Activated naive CD4-positive, alpha-beta T cell treated with anti-CD3 and anti-CD28 coated beads, Interleukin-2, amount 10 ng/mL, durations not matched to agents 7 days and 5 days (primary cell): ENCODE results near the gene CASP10.

ENCODE experiments used
- CTCF ChIA-PET: fragments of 350-600 bp; sonication (Branson Sonifier 250); formaldehyde crosslinking; loops from one replicate; lab custom pipeline; 2021; ENCODE audit warnings: antibody characterized with exemption; lab: Charles Lee
- DNase-seq: peaks from one replicate; pipeline ENCODE4 v3.0.0-alpha.2; 2020
- H3K27ac Mint-ChIP-seq: one replicate; pipeline ENCODE4 v1.8.0; 2021; ENCODE audit warnings: mild to moderate bottlenecking, moderate library complexity, mixed read lengths
- H3K27me3 Mint-ChIP-seq: one replicate; pipeline ENCODE4 v1.8.0; 2021; ENCODE audit warnings: mild to moderate bottlenecking, mixed read lengths
- H3K36me3 Mint-ChIP-seq: one replicate; pipeline ENCODE4 v1.8.0; 2021; ENCODE audit warnings: mixed read lengths
- H3K4me1 Mint-ChIP-seq: one replicate; pipeline ENCODE4 v1.8.0; 2021; ENCODE audit warnings: mixed read lengths
- H3K4me3 Mint-ChIP-seq: one replicate; pipeline ENCODE4 v1.8.0; 2021; ENCODE audit warnings: mild to moderate bottlenecking, moderate library complexity, mixed read lengths
- H3K9me3 Mint-ChIP-seq: one replicate; pipeline ENCODE4 v1.8.0; 2021; ENCODE audit warnings: mixed read lengths

CASP10 gene

GRCh38 chr2:201219328-201220096 lies 36.6 kb downstream of the CASP10 start:
- DNase-seq = no peak
- peak overlapping the region; percentile 78 for H3K27ac Mint-ChIP-seq
- H3K9me3 Mint-ChIP-seq = no peaks in the 10 kb centered on the region
- CTCF ChIA-PET = interaction anchor here (0.5 to 6.1 kb wide), 4 partner anchors 11 to 255 kb away, joined by 3 to 32 read pairs (median 12); partner anchors contain the start of gene CASP10
- no peaks in the 10 kb centered on the region for H3K27me3 Mint-ChIP-seq
- peaks cover 56% of the 10 kb centered on the region for H3K36me3 Mint-ChIP-seq
- H3K4me3 Mint-ChIP-seq = no peak overlapping the region
- H3K4me1 Mint-ChIP-seq = peaks cover 56% of the 10 kb centered on the region

GRCh38 chr2:201220102-201220570 lies 37.2 kb downstream of the CASP10 start:
- peak overlapping the region; percentile 78 for H3K27ac Mint-ChIP-seq
- DNase-seq = no peak
- peaks cover 60% of the 10 kb centered on the region for H3K4me1 Mint-ChIP-seq
- no peak overlapping the region for H3K4me3 Mint-ChIP-seq
- no peaks in the 10 kb centered on the region for H3K9me3 Mint-ChIP-seq
- CTCF ChIA-PET = interaction anchor here (0.5 to 6.1 kb wide), 5 partner anchors 10 to 256 kb away, joined by 3 to 32 read pairs (median 7); partner anchors contain the start of gene CASP10
- no peaks in the 10 kb centered on the region for H3K27me3 Mint-ChIP-seq
- H3K36me3 Mint-ChIP-seq = peaks cover 60% of the 10 kb centered on the region

GRCh38 chr2:201223089-201224073 lies 40.4 kb downstream of the CASP10 start:
- no peak overlapping the region for H3K4me3 Mint-ChIP-seq
- peaks cover 48% of the 10 kb centered on the region for H3K36me3 Mint-ChIP-seq

GRCh38 chr2:201228271-201228911 lies 45.5 kb downstream of the CASP10 start:
- H3K27me3 Mint-ChIP-seq = no peaks in the 10 kb centered on the region
- CTCF ChIA-PET = interaction anchor here (0.8 to 3.8 kb wide), 2 partner anchors 46 to 51 kb away, joined by 3 to 40 read pairs; partner anchors contain the start of gene CASP10

More at GRCh38 chr2:201223089-201224073, 40.4 kb downstream of the CASP10 start:
- Mint-ChIP-seq H3K27ac (peak overlapping the region; percentile 73), H3K9me3 (no peaks in the 10 kb centered on the region), H3K27me3 (no peaks in the 10 kb centered on the region), H3K4me1 (peaks cover 70% of the 10 kb centered on the region)
- DNase-seq = no peak
- CTCF ChIA-PET = interaction anchor here (1.7 to 6.1 kb wide), 3 partner anchors 9 to 322 kb away, joined by 4 to 32 read pairs (median 8); partner anchors contain the start of gene CASP10

GRCh38 chr2:201228912-201229290 lies 46.0 kb downstream of the CASP10 start:
- peaks cover 65% of the 10 kb centered on the region for H3K4me1 Mint-ChIP-seq
- H3K27me3 Mint-ChIP-seq = no peaks in the 10 kb centered on the region
- no peaks in the 10 kb centered on the region for H3K9me3 Mint-ChIP-seq
- DNase-seq = peak; percentile 49
- peak overlapping the region; percentile 90 for H3K27ac Mint-ChIP-seq
- CTCF ChIA-PET = interaction anchor here (0.6 to 3.8 kb wide), 6 partner anchors 34 to 1048 kb away, joined by 3 to 40 read pairs (median 6); partner anchors contain the start of gene CASP10
- H3K4me3 Mint-ChIP-seq = peak overlapping the region; percentile 59
- peaks cover 12% of the 10 kb centered on the region for H3K36me3 Mint-ChIP-seq

More at GRCh38 chr2:201228271-201228911, 45.5 kb downstream of the CASP10 start:
- DNase-seq = no peak
- Mint-ChIP-seq H3K4me3 (no peak overlapping the region), H3K4me1 (peaks cover 69% of the 10 kb centered on the region), H3K9me3 (no peaks in the 10 kb centered on the region), H3K36me3 (peaks cover 10% of the 10 kb centered on the region), H3K27ac (peak overlapping the region; percentile 90)

GRCh38 chr2:201231781-201232466 lies 49.0 kb downstream of the CASP10 start:
- peak overlapping the region; percentile 98 for H3K4me3 Mint-ChIP-seq
- peak overlapping the region; percentile 97 for H3K27ac Mint-ChIP-seq
- peaks cover 22% of the 10 kb centered on the region for H3K36me3 Mint-ChIP-seq
- CTCF ChIA-PET = interaction anchor here (0.5 to 4.4 kb wide), 46 partner anchors 9 to 628 kb away, joined by 3 to 202 read pairs (median 6); partner anchors contain the start of genes CASP10, CASP8, CFLAR and CLK1
- H3K9me3 Mint-ChIP-seq = no peaks in the 10 kb centered on the region
- no peaks in the 10 kb centered on the region for H3K27me3 Mint-ChIP-seq
- peak; percentile 95 for DNase-seq
- peaks cover 65% of the 10 kb centered on the region for H3K4me1 Mint-ChIP-seq

- peaks cover 27% of the 10 kb centered on the region for H3K36me3 Mint-ChIP-seq
- peak overlapping the region; percentile 97 for H3K27ac Mint-ChIP-seq
- CTCF ChIA-PET = interaction anchor here (0.6 to 4.4 kb wide), 46 partner anchors 9 to 627 kb away, joined by 3 to 202 read pairs (median 6); partner anchors contain the start of genes CASP10, CASP8, CFLAR and CLK1
- H3K9me3 Mint-ChIP-seq = no peaks in the 10 kb centered on the region
- peaks cover 67% of the 10 kb centered on the region for H3K4me1 Mint-ChIP-seq
- H3K4me3 Mint-ChIP-seq = peak overlapping the region; percentile 98
- no peak for DNase-seq
- H3K27me3 Mint-ChIP-seq = no peaks in the 10 kb centered on the region
Measured at GRCh38 chr2:201232467-201232815, 49.5 kb downstream of the CASP10 start.

- Mint-ChIP-seq H3K36me3 (peaks cover 33% of the 10 kb centered on the region), H3K27me3 (no peaks in the 10 kb centered on the region), H3K4me3 (peak overlapping the region; percentile 98), H3K4me1 (peaks cover 69% of the 10 kb centered on the region), H3K27ac (peak overlapping the region; percentile 97), H3K9me3 (no peaks in the 10 kb centered on the region)
- DNase-seq = peak; percentile 94
- CTCF ChIA-PET = interaction anchor here (0.7 to 4.4 kb wide), 24 partner anchors 9 to 332 kb away, joined by 3 to 202 read pairs (median 7); partner anchors contain the start of genes CASP10, CASP8, CFLAR and ORC2
Measured at GRCh38 chr2:201233192-201233811, 50.4 kb downstream of the CASP10 start.

- DNase-seq = peak; percentile 46
- Mint-ChIP-seq H3K4me3 (peak overlapping the region; percentile 98), H3K9me3 (no peaks in the 10 kb centered on the region), H3K36me3 (peaks cover 34% of the 10 kb centered on the region), H3K4me1 (peaks cover 65% of the 10 kb centered on the region), H3K27me3 (no peaks in the 10 kb centered on the region), H3K27ac (peak overlapping the region; percentile 97)
- CTCF ChIA-PET = interaction anchor here (0.7 to 4.4 kb wide), 18 partner anchors 8 to 333 kb away, joined by 3 to 202 read pairs (median 8); partner anchors contain the start of genes CASP10, CASP8 and CFLAR
Measured at GRCh38 chr2:201233812-201234662, 51.1 kb downstream of the CASP10 start.

- peaks cover 39% of the 10 kb centered on the region for H3K36me3 Mint-ChIP-seq
- peaks cover 64% of the 10 kb centered on the region for H3K4me1 Mint-ChIP-seq
- CTCF ChIA-PET = interaction anchor here (0.7 to 4.4 kb wide), 9 partner anchors 28 to 148 kb away, joined by 3 to 202 read pairs (median 7); partner anchors contain the start of genes CASP10, CASP8 and CFLAR
- H3K9me3 Mint-ChIP-seq = peaks cover 4% of the 10 kb centered on the region
- no peaks in the 10 kb centered on the region for H3K27me3 Mint-ChIP-seq
- no peak for DNase-seq
- peak overlapping the region; percentile 98 for H3K4me3 Mint-ChIP-seq
- H3K27ac Mint-ChIP-seq = peak overlapping the region; percentile 97
Measured at GRCh38 chr2:201234663-201235135, 51.8 kb downstream of the CASP10 start.
